OCI-LY1 (cell line): ENCODE results near the gene TTC28.

Source experiments
- EZH2 ChIP-seq: fragments of 200-600 bp; sonication (generic), shearing (Covaris generic); IDR thresholded peaks from 2 replicates; pipeline ENCODE4 v1.8.0; 2017; ENCODE audit warnings: borderline replicate concordance, mixed run types, mild to moderate bottlenecking, antibody characterized with exemption, low read length, moderate library complexity, mixed read lengths
- TF ChIP-seq, protein P1 (sequence below): fragments of 200-600 bp; sonication (generic), shearing (Covaris generic); IDR thresholded peaks from 2 replicates; pipeline ENCODE4 v1.5.1; 2017; ENCODE audit warnings: mild to moderate bottlenecking, antibody characterized with exemption, low read length, moderate library complexity, mixed read lengths

- TF ChIP-seq, protein P1, sequence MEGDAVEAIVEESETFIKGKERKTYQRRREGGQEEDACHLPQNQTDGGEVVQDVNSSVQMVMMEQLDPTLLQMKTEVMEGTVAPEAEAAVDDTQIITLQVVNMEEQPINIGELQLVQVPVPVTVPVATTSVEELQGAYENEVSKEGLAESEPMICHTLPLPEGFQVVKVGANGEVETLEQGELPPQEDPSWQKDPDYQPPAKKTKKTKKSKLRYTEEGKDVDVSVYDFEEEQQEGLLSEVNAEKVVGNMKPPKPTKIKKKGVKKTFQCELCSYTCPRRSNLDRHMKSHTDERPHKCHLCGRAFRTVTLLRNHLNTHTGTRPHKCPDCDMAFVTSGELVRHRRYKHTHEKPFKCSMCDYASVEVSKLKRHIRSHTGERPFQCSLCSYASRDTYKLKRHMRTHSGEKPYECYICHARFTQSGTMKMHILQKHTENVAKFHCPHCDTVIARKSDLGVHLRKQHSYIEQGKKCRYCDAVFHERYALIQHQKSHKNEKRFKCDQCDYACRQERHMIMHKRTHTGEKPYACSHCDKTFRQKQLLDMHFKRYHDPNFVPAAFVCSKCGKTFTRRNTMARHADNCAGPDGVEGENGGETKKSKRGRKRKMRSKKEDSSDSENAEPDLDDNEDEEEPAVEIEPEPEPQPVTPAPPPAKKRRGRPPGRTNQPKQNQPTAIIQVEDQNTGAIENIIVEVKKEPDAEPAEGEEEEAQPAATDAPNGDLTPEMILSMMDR: no peak
- no peak for TF ChIP-seq EZH2
Measured at GRCh38 chr22:28341001-28341400, 338.6 kb downstream of the TTC28 start.
